Measurements from ENCODE around the gene FHIT. TPM values are rescaled to one million over a fixed set of nuclear protein-coding genes. Genes with fewer than 3 reads are reported as not detected.

The FHIT gene
- total RNA-seq, 4 donors from 2014 or later = 3.5 to 17.0 (median 16.7) TPM

DNA sequence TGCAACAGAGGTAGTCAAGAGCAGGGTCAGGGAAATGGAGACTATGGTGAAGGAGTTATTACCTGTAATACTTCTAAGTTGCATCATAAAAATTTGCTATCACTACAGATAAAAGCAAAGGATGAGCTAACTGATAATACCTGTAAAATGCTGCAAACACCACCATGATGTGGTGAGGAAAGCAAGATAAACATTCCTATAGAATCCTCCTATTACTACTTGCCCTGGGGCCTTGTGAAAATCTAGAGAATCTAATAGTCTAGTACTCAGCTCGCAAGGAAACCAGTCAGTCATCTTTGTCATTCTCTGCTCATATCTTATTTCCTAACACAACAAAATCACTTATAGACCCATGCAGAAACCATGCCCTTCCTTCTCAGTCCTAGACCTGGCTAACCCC is 899.8 kb downstream of the FHIT start:
- no peak for DNase-seq
- Histone ChIP-seq H3K4me3 (no peak overlapping the region), H3K27ac (no peak overlapping the region), H3K4me1 (no peaks in the 10 kb centered on the region), H3K36me3 (no peaks in the 10 kb centered on the region), H3K27me3 (no peaks in the 10 kb centered on the region), H3K9me3 (no peaks in the 10 kb centered on the region)
- TF ChIP-seq, protein P1, sequence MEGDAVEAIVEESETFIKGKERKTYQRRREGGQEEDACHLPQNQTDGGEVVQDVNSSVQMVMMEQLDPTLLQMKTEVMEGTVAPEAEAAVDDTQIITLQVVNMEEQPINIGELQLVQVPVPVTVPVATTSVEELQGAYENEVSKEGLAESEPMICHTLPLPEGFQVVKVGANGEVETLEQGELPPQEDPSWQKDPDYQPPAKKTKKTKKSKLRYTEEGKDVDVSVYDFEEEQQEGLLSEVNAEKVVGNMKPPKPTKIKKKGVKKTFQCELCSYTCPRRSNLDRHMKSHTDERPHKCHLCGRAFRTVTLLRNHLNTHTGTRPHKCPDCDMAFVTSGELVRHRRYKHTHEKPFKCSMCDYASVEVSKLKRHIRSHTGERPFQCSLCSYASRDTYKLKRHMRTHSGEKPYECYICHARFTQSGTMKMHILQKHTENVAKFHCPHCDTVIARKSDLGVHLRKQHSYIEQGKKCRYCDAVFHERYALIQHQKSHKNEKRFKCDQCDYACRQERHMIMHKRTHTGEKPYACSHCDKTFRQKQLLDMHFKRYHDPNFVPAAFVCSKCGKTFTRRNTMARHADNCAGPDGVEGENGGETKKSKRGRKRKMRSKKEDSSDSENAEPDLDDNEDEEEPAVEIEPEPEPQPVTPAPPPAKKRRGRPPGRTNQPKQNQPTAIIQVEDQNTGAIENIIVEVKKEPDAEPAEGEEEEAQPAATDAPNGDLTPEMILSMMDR (IDR thresholded peaks at IDR 0.05) = no peak
- no peak for TF ChIP-seq POLR2A (IDR thresholded peaks at IDR 0.05)

DNA sequence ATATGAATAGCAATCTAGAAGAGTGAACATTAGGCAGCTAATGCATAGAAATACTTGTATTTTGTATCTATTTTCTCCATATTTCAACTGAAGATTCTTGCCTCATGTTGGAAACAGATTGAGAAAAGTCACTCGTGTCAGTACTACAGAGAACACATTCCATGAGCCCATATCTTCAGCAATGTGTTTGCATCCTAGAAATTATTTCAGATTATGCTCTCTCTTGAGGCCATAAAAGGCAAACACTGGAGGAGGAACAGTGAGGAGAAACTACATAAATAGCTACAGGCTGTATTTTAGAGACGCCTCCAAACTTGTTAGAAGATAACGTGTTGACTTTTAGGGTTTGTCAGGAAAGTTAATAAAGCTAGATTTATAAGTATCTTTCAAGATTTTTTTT is 906.9 kb downstream of the FHIT start:
- Histone ChIP-seq H3K27me3 (no peaks in the 10 kb centered on the region), H3K9me3 (no peaks in the 10 kb centered on the region), H3K27ac (no peak overlapping the region), H3K4me1 (no peaks in the 10 kb centered on the region), H3K36me3 (no peaks in the 10 kb centered on the region), H3K4me3 (no peak overlapping the region)
- DNase-seq = no peak
- TF ChIP-seq, protein P1 (IDR thresholded peaks at IDR 0.05) = no peak
- TF ChIP-seq POLR2A (IDR thresholded peaks at IDR 0.05) = no peak

DNA sequence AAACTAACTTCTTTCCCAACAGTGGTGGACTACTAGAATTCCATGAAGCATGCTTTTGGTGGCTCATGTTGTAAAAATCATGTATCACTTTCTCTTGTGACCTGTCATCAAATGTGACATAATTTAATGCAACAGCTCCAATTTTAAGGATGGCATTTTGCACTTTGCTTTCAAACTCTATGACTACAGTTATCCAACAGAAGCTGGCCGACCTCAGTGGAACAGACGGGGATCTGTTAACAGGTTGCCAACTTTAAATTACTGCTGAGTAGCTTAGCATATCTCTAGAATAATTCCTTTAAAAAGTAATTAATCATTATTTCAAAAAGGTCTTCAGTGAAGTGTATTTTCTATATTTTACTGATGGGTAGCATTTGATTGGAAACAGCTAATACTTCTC is 907.4 kb downstream of the FHIT start:
- Histone ChIP-seq H3K27me3 (no peaks in the 10 kb centered on the region), H3K4me1 (no peaks in the 10 kb centered on the region), H3K36me3 (no peaks in the 10 kb centered on the region), H3K9me3 (no peaks in the 10 kb centered on the region), H3K27ac (no peak overlapping the region), H3K4me3 (no peak overlapping the region)
- no peak for DNase-seq
- TF ChIP-seq, protein P1 (IDR thresholded peaks at IDR 0.05) = no peak
- no peak for TF ChIP-seq POLR2A (IDR thresholded peaks at IDR 0.05)

DNA sequence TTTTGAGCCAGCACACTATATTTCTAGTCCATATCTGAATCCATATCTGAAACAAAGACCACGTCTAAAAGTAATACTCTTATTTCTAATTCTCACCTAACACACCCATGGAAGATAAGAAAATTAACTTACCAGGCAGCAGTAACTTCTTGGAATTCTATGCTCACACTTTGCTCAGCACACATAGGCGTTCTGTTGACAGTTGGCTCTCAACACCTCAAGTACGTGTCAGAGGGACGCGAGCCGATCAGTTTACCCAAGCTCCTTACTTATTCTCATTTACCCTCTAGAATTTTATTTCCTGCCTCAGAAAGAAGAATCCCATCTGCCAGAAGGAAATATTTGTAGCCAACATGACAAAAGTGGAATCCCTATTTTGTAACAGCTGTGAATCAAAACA is 911.9 kb downstream of the FHIT start:
- no peaks in the 10 kb centered on the region for H3K4me1 ChIP-seq
- H3K4me3 ChIP-seq = no peak overlapping the region
- no peaks in the 10 kb centered on the region for H3K27me3 ChIP-seq
- H3K27ac ChIP-seq = no peak overlapping the region
- TF ChIP-seq POLR2A (IDR thresholded peaks at IDR 0.05) = no peak
- TF ChIP-seq, protein P1 (IDR thresholded peaks at IDR 0.05) = no peak
- no peak for DNase-seq
- H3K9me3 ChIP-seq = no peaks in the 10 kb centered on the region
- H3K36me3 ChIP-seq = no peaks in the 10 kb centered on the region

DNA sequence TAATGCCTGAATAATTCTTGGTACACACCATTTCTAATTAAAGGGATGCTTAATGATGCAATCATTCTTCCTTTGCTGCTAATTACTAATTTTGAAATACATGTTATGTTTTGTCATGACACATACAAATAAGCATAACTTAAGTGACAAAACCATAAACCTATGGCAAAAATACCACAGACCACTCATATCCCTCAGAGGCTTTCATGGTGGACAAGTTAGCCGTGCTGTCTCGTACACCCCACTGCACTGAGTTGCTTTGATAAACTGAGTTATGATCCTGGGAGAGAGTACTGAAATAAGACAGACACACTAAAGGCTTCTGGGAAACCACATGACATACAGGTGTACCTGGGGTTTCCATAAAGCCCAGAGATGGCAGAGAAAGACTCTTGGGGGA is 913.8 kb downstream of the FHIT start:
- H3K4me1 ChIP-seq = no peaks in the 10 kb centered on the region
- H3K27ac ChIP-seq = no peak overlapping the region
- H3K27me3 ChIP-seq = no peaks in the 10 kb centered on the region
- DNase-seq = no peak
- H3K36me3 ChIP-seq = no peaks in the 10 kb centered on the region
- no peaks in the 10 kb centered on the region for H3K9me3 ChIP-seq
- TF ChIP-seq, protein P1 (IDR thresholded peaks at IDR 0.05) = no peak
- no peak for TF ChIP-seq POLR2A (IDR thresholded peaks at IDR 0.05)
- H3K4me3 ChIP-seq = no peak overlapping the region

DNA sequence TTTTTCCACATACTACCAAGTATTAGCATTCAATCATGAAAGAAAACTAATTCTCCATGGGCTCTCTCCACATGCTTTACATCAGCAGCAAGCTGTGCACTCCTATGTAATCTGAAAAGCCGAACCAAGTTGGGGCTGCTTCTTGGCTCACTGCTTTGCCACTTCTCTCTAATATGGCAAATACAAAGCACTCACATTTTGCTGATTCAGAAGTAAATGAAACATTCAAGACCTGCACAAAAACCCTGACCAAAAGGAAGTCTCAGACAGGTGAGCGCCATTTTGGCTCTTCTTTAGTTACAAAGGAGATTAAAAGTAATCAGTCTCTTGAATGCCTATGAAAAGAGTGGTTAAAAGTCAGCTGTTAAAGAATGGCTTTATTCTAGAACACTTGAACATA is 915.2 kb downstream of the FHIT start:
- H3K27ac ChIP-seq = no peak overlapping the region
- H3K36me3 ChIP-seq = no peaks in the 10 kb centered on the region
- TF ChIP-seq, protein P1 (IDR thresholded peaks at IDR 0.05) = no peak
- no peak for TF ChIP-seq POLR2A (IDR thresholded peaks at IDR 0.05)
- H3K4me3 ChIP-seq = no peak overlapping the region
- DNase-seq = no peak
- H3K27me3 ChIP-seq = no peaks in the 10 kb centered on the region
- H3K9me3 ChIP-seq = no peaks in the 10 kb centered on the region
- H3K4me1 ChIP-seq = no peaks in the 10 kb centered on the region

Measured in Peyer's patch (tissue), 4 donors.